Measurements from ENCODE around the gene HCK. TPM values are rescaled to one million over a fixed set of nuclear protein-coding genes. Genes with fewer than 3 reads are reported as not detected.

HCK gene
- polyA plus RNA-seq, 2 of the 4 experiments (the other 2 are of a cell fraction), result 0.06 TPM; not detected in 1

DNA sequence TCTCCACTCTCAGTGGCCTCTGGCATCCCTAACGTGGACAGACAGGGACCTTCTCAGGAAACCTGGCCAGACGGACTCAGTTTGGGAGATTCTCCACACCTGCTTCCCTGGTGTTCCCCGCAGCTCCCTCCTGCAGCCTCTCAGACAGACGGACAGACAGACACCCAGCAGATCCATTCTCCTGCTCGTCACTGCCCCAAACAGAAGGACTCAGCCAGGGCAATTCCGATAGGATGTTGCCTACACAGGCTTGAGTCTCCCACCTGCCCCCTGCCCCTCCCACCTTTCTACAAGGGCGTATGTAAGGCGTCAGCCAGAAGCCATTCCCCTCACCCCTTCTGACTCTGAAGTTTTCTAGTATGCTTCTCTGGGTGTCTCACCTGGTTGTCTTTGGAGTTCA lies 41.4 kb upstream of the HCK start (continued):
- TF ChIP-seq, protein P1, sequence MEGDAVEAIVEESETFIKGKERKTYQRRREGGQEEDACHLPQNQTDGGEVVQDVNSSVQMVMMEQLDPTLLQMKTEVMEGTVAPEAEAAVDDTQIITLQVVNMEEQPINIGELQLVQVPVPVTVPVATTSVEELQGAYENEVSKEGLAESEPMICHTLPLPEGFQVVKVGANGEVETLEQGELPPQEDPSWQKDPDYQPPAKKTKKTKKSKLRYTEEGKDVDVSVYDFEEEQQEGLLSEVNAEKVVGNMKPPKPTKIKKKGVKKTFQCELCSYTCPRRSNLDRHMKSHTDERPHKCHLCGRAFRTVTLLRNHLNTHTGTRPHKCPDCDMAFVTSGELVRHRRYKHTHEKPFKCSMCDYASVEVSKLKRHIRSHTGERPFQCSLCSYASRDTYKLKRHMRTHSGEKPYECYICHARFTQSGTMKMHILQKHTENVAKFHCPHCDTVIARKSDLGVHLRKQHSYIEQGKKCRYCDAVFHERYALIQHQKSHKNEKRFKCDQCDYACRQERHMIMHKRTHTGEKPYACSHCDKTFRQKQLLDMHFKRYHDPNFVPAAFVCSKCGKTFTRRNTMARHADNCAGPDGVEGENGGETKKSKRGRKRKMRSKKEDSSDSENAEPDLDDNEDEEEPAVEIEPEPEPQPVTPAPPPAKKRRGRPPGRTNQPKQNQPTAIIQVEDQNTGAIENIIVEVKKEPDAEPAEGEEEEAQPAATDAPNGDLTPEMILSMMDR (IDR thresholded peaks at IDR 0.05), result no peak
- TF ChIP-seq HEYL (CRISPR knock-in tag; IDR thresholded peaks at IDR 0.05), result no peak
- TF ChIP-seq, protein P2, sequence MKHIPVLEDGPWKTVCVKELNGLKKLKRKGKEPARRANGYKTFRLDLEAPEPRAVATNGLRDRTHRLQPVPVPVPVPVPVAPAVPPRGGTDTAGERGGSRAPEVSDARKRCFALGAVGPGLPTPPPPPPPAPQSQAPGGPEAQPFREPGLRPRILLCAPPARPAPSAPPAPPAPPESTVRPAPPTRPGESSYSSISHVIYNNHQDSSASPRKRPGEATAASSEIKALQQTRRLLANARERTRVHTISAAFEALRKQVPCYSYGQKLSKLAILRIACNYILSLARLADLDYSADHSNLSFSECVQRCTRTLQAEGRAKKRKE (CRISPR knock-in tag; IDR thresholded peaks at IDR 0.05; ENCODE audit: low read depth), result no peak
- no peak for TF ChIP-seq EHF (CRISPR knock-in tag; IDR thresholded peaks at IDR 0.05)
- no peak for TF ChIP-seq ZC3H11A (IDR thresholded peaks at IDR 0.05)
- TF ChIP-seq, protein P3, sequence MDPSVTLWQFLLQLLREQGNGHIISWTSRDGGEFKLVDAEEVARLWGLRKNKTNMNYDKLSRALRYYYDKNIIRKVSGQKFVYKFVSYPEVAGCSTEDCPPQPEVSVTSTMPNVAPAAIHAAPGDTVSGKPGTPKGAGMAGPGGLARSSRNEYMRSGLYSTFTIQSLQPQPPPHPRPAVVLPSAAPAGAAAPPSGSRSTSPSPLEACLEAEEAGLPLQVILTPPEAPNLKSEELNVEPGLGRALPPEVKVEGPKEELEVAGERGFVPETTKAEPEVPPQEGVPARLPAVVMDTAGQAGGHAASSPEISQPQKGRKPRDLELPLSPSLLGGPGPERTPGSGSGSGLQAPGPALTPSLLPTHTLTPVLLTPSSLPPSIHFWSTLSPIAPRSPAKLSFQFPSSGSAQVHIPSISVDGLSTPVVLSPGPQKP (IDR thresholded peaks at IDR 0.05; ENCODE audit: low read depth, low read length), result no peak
- no peak for TF ChIP-seq KDM5A (IDR thresholded peaks at IDR 0.05)
- TF ChIP-seq ZSCAN20 (CRISPR knock-in tag; IDR thresholded peaks at IDR 0.05), result no peak
- no peak for TF ChIP-seq CHD2 (IDR thresholded peaks at IDR 0.05; ENCODE audit: low read length, partially characterized antibody)
- TF ChIP-seq, protein P4, sequence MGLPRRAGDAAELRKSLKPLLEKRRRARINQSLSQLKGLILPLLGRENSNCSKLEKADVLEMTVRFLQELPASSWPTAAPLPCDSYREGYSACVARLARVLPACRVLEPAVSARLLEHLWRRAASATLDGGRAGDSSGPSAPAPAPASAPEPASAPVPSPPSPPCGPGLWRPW (IDR thresholded peaks at IDR 0.05), result no peak

DNA sequence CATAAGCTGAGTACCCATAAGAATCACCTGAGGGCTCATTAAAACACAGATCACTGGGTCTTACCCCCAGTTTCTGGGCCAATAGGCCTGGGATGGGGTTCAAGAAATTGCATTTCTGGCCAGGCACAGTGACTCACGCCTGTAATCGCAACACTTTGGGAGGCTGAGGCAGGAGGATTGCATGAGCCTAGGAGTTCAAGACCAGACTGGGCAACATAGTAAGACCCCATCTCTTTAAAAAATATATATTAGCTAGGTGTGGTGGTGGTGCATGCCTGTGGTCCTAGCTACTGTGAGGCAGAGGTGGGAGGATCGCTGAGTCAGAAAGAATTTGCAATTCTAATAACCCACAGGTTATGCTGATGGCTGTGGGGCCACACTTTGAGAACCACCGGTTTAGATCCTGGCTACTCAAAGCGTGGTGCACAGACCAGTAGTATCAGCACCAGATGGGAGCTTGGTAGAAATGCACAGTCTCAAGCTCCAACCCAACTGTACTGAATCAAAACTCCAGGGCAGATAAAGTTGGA lies 39.8 kb upstream of the HCK start:
- no peak overlapping the region for H3K4me3 ChIP-seq
- no peak overlapping the region for H3K4me2 ChIP-seq
- CTCF ChIA-PET, result interaction anchor here (1.1 to 2.1 kb wide), 7 partner anchors 9 to 190 kb away, joined by 3 to 15 read pairs (median 5); partner anchors contain the start of gene PDRG1
- DNase-seq (ENCODE audit: low read depth in 1 of 2, low spot score in 1 of 2), result no peak
- FAIRE-seq, result no peak
- H3K4me1 ChIP-seq, result no peaks in the 10 kb centered on the region
- no peak overlapping the region for H3K27ac ChIP-seq
- no peak for ATAC-seq
- H3K9me3 ChIP-seq, result no peaks in the 10 kb centered on the region
- POLR2A ChIA-PET, result no interaction called here
- TF ChIP-seq, protein P3 (IDR thresholded peaks at IDR 0.05; ENCODE audit: low read depth, low read length), result no peak
- TF ChIP-seq EHMT2 (IDR thresholded peaks at IDR 0.05; ENCODE audit: low read depth) (no peak), EHF (CRISPR knock-in tag; IDR thresholded peaks at IDR 0.05) (no peak), KDM5A (IDR thresholded peaks at IDR 0.05) (no peak), ZC3H11A (IDR thresholded peaks at IDR 0.05) (no peak)
- 17% methylated on average over 5 of the region's 5 CpGs for WGBS (ENCODE audit: missing lambda C conversion rate)

DNA sequence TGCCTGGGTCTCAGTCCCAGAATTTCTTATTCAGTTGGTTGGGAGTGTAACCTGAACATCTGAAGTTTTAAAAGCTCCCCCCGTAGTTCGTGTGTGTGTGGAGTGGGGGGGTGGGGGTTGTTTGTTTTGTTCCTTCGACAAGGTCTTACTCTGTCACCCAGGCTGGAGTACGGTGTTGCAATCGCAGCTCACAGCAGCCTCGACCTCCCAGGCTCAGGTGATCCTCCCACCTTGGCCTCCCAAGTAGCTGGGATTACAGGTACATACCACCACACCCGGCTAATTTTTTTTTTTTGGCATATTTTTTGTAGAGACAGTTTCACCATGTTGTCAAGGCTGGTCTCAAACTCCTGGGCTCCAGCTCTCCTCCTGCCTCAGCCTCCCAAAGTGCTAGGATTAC lies 38.7 kb upstream of the HCK start:
- FAIRE-seq (no peak), ATAC-seq (no peak), DNase-seq (ENCODE audit: low read depth in 1 of 2, low spot score in 1 of 2) (no peak)
- ChIA-PET CTCF (interaction anchor here (0.7 to 2.1 kb wide), 6 partner anchors 10 to 191 kb away, joined by 3 to 15 read pairs (median 5); no protein-coding TSS in a partner anchor), POLR2A (no interaction called here)
- WGBS (ENCODE audit: missing lambda C conversion rate), result 15% methylated on average over 7 of the region's 7 CpGs
- H3K27ac ChIP-seq, result no peak overlapping the region
- H3K4me2 ChIP-seq, result no peak overlapping the region
- no peaks in the 10 kb centered on the region for H3K4me1 ChIP-seq
- TF ChIP-seq HOXB5 (CRISPR knock-in tag; IDR thresholded peaks at IDR 0.05) (no peak), MAZ (IDR thresholded peaks at IDR 0.05; ENCODE audit: borderline replicate concordance, low read depth, low read length) (no peak), TP53 (CRISPR knock-in tag; IDR thresholded peaks at IDR 0.05) (no peak)
- TF ChIP-seq, protein P5, sequence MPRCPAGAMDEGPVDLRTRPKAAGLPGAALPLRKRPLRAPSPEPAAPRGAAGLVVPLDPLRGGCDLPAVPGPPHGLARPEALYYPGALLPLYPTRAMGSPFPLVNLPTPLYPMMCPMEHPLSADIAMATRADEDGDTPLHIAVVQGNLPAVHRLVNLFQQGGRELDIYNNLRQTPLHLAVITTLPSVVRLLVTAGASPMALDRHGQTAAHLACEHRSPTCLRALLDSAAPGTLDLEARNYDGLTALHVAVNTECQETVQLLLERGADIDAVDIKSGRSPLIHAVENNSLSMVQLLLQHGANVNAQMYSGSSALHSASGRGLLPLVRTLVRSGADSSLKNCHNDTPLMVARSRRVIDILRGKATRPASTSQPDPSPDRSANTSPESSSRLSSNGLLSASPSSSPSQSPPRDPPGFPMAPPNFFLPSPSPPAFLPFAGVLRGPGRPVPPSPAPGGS (IDR thresholded peaks at IDR 0.05), result no peak
- TF ChIP-seq, protein P6, sequence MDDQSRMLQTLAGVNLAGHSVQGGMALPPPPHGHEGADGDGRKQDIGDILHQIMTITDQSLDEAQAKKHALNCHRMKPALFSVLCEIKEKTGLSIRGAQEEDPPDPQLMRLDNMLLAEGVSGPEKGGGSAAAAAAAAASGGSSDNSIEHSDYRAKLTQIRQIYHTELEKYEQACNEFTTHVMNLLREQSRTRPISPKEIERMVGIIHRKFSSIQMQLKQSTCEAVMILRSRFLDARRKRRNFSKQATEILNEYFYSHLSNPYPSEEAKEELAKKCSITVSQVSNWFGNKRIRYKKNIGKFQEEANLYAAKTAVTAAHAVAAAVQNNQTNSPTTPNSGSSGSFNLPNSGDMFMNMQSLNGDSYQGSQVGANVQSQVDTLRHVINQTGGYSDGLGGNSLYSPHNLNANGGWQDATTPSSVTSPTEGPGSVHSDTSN (IDR thresholded peaks at IDR 0.05), result no peak
- TF ChIP-seq, protein P4 (IDR thresholded peaks at IDR 0.05), result no peak
- TF ChIP-seq, protein P1 (IDR thresholded peaks at IDR 0.05), result no peak
- H3K9me3 ChIP-seq, result no peaks in the 10 kb centered on the region
- H3K4me3 ChIP-seq, result no peak overlapping the region
